ENCODE data around the gene CEP41.

DNA sequence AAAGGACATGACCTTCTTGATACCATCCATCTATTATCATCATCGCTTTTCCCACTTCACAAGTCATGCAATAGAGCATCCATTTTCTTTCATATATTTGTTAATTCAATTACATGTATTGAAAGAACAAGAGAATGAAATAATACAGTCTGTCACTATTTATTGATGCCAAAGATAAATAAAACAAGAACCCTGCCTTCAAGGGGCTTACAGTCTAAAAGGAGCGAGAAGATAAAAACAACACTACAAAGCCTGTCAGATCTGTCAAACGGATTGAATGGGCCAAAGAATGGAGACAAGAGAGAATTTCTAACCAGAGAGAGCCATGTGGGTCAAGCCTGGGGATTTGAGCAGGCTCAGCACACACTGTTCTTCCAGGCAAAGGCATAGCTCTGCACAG, 80.3 kb downstream of the CEP41 start:
- TF ChIP-seq POLR2AphosphoS5 (IDR thresholded peaks at IDR 0.05) (no peak), EZH2 (IDR thresholded peaks at IDR 0.05; ENCODE audit: borderline replicate concordance, insufficient read depth, low read length, poor library complexity, severe bottlenecking) (no peak), MXI1 (conservative IDR thresholded peaks at IDR 0.05; ENCODE audit: poor library complexity, severe bottlenecking) (no peak), EP300 (conservative IDR thresholded peaks at IDR 0.05; ENCODE audit: poor library complexity, severe bottlenecking) (no peak), RAD21 (conservative IDR thresholded peaks at IDR 0.05) (no peak), CTCF (IDR thresholded peaks at IDR 0.05; ENCODE audit: poor library complexity, severe bottlenecking) (no peak), TAF1 (IDR thresholded peaks at IDR 0.05; ENCODE audit: low read depth) (no peak)

Measured in neural cell (in vitro differentiated cells).